Measurements from ENCODE around the gene SMCR8. TPM values are rescaled to one million over a fixed set of nuclear protein-coding genes. Genes with fewer than 3 reads are reported as not detected.

SMCR8 gene
- polyA plus RNA-seq, 1 of the 3 experiments (the other 2 are of a cell fraction), result 5.6 TPM

DNA sequence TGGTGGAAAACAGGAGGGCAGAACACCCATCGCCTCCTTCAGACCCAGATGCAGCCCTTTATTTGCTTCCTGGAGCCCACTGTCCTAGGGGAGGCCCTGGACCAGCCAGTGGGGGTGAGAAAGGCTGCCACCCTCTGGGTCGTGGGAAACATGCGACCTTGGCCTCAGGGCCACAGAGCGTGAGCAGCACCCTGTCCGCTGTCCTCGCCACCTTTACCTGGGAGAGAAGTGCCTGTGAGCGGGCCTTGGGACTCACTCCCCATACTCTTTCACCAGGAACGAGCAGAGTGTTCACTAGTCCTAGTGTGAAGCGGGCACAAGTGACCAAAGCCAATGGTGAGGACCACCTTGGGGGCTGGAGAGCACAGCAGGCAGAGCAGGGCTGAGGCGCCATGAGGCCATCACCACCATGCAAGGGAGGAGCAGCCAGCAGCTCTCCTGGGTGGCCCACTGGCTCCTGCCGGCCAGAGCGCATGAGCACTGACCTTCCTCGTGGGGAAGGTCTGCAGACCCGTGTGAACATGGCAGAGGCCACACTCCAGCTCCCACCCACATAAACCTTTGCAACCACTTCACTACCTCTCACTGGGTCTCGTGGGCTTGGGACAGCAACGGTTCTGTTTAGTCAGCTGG, 8.5 kb downstream of the SMCR8 start:
- Histone ChIP-seq H2AFZ (ENCODE audit: low read depth) (no peak overlapping the region), H3K4me2 (no peak overlapping the region), H3K79me2 (ENCODE audit: insufficient read depth) (peaks cover 50% of the 10 kb centered on the region), H3F3A (replicated peaks; ENCODE audit: insufficient read depth) (no peaks in the 10 kb centered on the region), H3K4me1 (ENCODE audit: control insufficient read depth in 1 of 2, insufficient read depth in 2 of 2, low read depth in 1 of 2, low read length in 1 of 2) (peaks cover 0 to 14% of the 10 kb centered on the region in 2 experiments; a peak in 1 of 4 replicates), H3K27ac (ENCODE audit: low read depth in 2 of 2, low read length in 1 of 2) (no peak overlapping the region), H3K9me2 (no peaks in the 10 kb centered on the region), H4K20me1 (ENCODE audit: insufficient read depth) (peaks cover 32% of the 10 kb centered on the region), H3K9ac (no peak overlapping the region), H3K4me3 (ENCODE audit: low read depth in 2 of 2, low read length in 1 of 2) (no peak overlapping the region), H3K27me3 (ENCODE audit: insufficient read depth) (no peaks in the 10 kb centered on the region), H3K36me3 (replicated peaks in 1 of 2; ENCODE audit: control insufficient read depth in 1 of 2, insufficient read depth in 2 of 2, low read length in 1 of 2) (peaks cover 16 to 65% of the 10 kb centered on the region in 2 experiments), H3K9me3 (no peaks in the 10 kb centered on the region)
- ChIA-PET POLR2A (no interaction called here), CTCF (interaction anchor here (0.5 kb wide), 1 partner anchor 45 kb away, joined by 3 read pairs; no protein-coding TSS in a partner anchor)
- TF ChIP-seq TCF12 (IDR thresholded peaks at IDR 0.05), result no peak
- TF ChIP-seq, protein P1, sequence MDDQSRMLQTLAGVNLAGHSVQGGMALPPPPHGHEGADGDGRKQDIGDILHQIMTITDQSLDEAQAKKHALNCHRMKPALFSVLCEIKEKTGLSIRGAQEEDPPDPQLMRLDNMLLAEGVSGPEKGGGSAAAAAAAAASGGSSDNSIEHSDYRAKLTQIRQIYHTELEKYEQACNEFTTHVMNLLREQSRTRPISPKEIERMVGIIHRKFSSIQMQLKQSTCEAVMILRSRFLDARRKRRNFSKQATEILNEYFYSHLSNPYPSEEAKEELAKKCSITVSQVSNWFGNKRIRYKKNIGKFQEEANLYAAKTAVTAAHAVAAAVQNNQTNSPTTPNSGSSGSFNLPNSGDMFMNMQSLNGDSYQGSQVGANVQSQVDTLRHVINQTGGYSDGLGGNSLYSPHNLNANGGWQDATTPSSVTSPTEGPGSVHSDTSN (IDR thresholded peaks at IDR 0.05), result no peak
- no peak for TF ChIP-seq ELF1 (IDR thresholded peaks at IDR 0.05)
- TF ChIP-seq EZH2phosphoT487 (IDR thresholded peaks at IDR 0.05; ENCODE audit: borderline replicate concordance, low read depth), result no peak
- no peak for TF ChIP-seq YY1 (IDR thresholded peaks at IDR 0.05; ENCODE audit: low read depth)
- no peak for TF ChIP-seq JUND (IDR thresholded peaks at IDR 0.05)
- TF ChIP-seq, protein P2, sequence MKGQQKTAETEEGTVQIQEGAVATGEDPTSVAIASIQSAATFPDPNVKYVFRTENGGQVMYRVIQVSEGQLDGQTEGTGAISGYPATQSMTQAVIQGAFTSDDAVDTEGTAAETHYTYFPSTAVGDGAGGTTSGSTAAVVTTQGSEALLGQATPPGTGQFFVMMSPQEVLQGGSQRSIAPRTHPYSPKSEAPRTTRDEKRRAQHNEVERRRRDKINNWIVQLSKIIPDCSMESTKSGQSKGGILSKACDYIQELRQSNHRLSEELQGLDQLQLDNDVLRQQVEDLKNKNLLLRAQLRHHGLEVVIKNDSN (IDR thresholded peaks at IDR 0.05; ENCODE audit: borderline replicate concordance, low read depth), result no peak
- 92% methylated on average over 14 of the region's 16 CpGs for WGBS (ENCODE audit: low lambda C conversion rate)
- no peak for DNase-seq

DNA sequence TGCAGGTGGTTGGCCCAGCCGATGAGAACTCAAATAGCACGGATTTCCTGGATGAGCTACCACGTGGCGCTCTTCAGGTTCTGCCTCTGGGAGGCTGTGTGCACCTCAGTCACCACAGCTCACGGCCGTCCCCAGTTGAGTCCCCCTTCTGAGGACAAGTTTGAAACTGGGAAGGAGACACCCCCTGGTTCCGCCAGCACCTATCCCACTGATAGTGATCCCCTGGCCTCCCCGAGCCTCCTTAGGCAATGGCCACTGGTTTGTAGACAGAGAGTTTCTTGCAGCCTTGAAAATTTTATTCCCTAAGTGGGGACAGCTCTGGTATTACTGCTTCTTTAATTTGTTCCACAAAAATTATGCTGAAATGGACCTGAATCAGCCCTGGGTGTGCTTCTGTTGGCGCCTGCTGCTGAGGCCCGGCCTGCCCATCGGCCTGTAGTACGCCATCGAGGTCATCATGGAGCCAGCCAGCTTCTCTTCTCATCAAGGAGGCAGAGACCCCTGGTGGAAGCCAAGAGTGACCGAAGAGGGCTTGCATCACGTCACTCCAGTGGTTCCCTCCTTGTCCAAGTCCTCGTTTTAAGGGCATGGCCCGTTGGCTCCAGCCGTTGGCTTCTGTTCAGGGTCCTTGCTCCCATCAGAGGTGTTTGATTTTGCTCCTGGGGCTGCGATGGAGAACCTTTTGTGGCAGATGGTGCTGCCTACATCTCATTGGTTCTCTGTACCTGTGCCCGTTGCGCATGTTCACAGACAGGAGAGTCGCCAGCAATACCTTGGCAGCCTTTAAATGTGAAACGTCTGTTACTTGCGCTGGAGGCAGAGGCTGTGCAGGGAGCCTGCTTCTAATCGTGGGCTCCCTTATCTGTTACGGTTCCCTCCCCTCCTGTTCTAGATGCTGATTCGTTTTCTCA, 9.3 kb downstream of the SMCR8 start:
- Histone ChIP-seq H3K9me2 (no peaks in the 10 kb centered on the region), H3K4me1 (ENCODE audit: control insufficient read depth in 1 of 2, insufficient read depth in 2 of 2, low read depth in 1 of 2, low read length in 1 of 2) (peaks cover 0 to 8% of the 10 kb centered on the region in 2 experiments; a peak in 1 of 4 replicates), H4K20me1 (ENCODE audit: insufficient read depth) (peaks cover 24% of the 10 kb centered on the region), H3K27me3 (ENCODE audit: insufficient read depth) (no peaks in the 10 kb centered on the region), H3K36me3 (replicated peaks in 1 of 2; ENCODE audit: control insufficient read depth in 1 of 2, insufficient read depth in 2 of 2, low read length in 1 of 2) (peaks cover 16 to 68% of the 10 kb centered on the region in 2 experiments), H3K4me3 (ENCODE audit: low read depth in 2 of 2, low read length in 1 of 2) (no peak overlapping the region), H3K27ac (ENCODE audit: low read depth in 2 of 2, low read length in 1 of 2) (no peak overlapping the region), H3K79me2 (ENCODE audit: insufficient read depth) (peaks cover 42% of the 10 kb centered on the region), H3F3A (replicated peaks; ENCODE audit: insufficient read depth) (no peaks in the 10 kb centered on the region), H3K9me3 (no peaks in the 10 kb centered on the region), H3K4me2 (no peak overlapping the region), H3K9ac (no peak overlapping the region), H2AFZ (ENCODE audit: low read depth) (no peak overlapping the region)
- ChIA-PET CTCF (interaction anchor here (0.5 kb wide), 1 partner anchor 45 kb away, joined by 3 read pairs; no protein-coding TSS in a partner anchor), POLR2A (no interaction called here)
- TF ChIP-seq EZH2phosphoT487 (IDR thresholded peaks at IDR 0.05; ENCODE audit: borderline replicate concordance, low read depth), result no peak
- no peak for TF ChIP-seq FOXJ3 (CRISPR knock-in tag; IDR thresholded peaks at IDR 0.05)
- TF ChIP-seq JUND (IDR thresholded peaks at IDR 0.05), result no peak
- TF ChIP-seq, protein P1 (IDR thresholded peaks at IDR 0.05), result no peak
- TF ChIP-seq, protein P3, sequence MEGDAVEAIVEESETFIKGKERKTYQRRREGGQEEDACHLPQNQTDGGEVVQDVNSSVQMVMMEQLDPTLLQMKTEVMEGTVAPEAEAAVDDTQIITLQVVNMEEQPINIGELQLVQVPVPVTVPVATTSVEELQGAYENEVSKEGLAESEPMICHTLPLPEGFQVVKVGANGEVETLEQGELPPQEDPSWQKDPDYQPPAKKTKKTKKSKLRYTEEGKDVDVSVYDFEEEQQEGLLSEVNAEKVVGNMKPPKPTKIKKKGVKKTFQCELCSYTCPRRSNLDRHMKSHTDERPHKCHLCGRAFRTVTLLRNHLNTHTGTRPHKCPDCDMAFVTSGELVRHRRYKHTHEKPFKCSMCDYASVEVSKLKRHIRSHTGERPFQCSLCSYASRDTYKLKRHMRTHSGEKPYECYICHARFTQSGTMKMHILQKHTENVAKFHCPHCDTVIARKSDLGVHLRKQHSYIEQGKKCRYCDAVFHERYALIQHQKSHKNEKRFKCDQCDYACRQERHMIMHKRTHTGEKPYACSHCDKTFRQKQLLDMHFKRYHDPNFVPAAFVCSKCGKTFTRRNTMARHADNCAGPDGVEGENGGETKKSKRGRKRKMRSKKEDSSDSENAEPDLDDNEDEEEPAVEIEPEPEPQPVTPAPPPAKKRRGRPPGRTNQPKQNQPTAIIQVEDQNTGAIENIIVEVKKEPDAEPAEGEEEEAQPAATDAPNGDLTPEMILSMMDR (IDR thresholded peaks at IDR 0.05), result no peak
- no peak for TF ChIP-seq TEAD4 (IDR thresholded peaks at IDR 0.05; ENCODE audit: borderline replicate concordance, insufficient read depth)
- TF ChIP-seq MXI1 (IDR thresholded peaks at IDR 0.05; ENCODE audit: low read depth, low read length), result no peak
- no peak for TF ChIP-seq SIN3A (IDR thresholded peaks at IDR 0.05; ENCODE audit: borderline replicate concordance, low read depth, low read length)
- no peak for TF ChIP-seq EP300 (IDR thresholded peaks at IDR 0.05; ENCODE audit: borderline replicate concordance in 1 of 2, low read depth in 1 of 2, low read length in 1 of 2)
- no peak for TF ChIP-seq TCF12 (IDR thresholded peaks at IDR 0.05)
- TF ChIP-seq GATA2 (CRISPR knock-in tag; IDR thresholded peaks at IDR 0.05), result no peak
- WGBS (ENCODE audit: low lambda C conversion rate), result 96% methylated on average over 27 of the region's 27 CpGs
- no peak for DNase-seq

Measured in SK-N-SH (cell line).